ENCODE results near the gene AMY1A.
"Not testable (repeated sequence)": the region's sequence is repeated elsewhere in the genome, so short reads cannot be mapped to it uniquely, and the experiment has no call there.

DNA sequence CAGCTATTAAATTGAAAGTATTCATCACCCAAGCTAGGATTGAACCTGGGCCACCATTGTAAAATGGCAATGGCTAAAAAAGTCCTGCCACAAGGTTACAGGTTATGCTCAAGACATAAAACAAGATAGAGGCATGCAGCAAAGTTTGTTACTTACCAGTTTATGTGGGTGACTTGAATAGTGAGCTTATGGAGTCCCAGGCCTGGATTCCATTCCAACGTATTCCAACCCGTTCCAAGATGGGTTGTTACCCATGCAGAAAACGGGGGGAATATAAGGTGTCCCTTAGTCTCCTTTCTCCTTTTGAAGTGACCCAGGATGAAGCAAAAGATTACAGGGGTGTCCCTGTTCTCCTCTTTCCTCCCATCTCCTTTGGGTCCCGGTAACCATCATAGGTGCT lies 28.1 kb upstream of the AMY1A start:
- TF ChIP-seq, protein P1, sequence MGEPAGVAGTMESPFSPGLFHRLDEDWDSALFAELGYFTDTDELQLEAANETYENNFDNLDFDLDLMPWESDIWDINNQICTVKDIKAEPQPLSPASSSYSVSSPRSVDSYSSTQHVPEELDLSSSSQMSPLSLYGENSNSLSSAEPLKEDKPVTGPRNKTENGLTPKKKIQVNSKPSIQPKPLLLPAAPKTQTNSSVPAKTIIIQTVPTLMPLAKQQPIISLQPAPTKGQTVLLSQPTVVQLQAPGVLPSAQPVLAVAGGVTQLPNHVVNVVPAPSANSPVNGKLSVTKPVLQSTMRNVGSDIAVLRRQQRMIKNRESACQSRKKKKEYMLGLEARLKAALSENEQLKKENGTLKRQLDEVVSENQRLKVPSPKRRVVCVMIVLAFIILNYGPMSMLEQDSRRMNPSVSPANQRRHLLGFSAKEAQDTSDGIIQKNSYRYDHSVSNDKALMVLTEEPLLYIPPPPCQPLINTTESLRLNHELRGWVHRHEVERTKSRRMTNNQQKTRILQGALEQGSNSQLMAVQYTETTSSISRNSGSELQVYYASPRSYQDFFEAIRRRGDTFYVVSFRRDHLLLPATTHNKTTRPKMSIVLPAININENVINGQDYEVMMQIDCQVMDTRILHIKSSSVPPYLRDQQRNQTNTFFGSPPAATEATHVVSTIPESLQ (CRISPR knock-in tag; IDR thresholded peaks at IDR 0.05) = not testable (repeated sequence)
- TF ChIP-seq, protein P2, sequence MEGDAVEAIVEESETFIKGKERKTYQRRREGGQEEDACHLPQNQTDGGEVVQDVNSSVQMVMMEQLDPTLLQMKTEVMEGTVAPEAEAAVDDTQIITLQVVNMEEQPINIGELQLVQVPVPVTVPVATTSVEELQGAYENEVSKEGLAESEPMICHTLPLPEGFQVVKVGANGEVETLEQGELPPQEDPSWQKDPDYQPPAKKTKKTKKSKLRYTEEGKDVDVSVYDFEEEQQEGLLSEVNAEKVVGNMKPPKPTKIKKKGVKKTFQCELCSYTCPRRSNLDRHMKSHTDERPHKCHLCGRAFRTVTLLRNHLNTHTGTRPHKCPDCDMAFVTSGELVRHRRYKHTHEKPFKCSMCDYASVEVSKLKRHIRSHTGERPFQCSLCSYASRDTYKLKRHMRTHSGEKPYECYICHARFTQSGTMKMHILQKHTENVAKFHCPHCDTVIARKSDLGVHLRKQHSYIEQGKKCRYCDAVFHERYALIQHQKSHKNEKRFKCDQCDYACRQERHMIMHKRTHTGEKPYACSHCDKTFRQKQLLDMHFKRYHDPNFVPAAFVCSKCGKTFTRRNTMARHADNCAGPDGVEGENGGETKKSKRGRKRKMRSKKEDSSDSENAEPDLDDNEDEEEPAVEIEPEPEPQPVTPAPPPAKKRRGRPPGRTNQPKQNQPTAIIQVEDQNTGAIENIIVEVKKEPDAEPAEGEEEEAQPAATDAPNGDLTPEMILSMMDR (IDR thresholded peaks at IDR 0.05) = not testable (repeated sequence)
- TF ChIP-seq RORB (CRISPR knock-in tag; IDR thresholded peaks at IDR 0.05); ZNF532 (CRISPR knock-in tag; IDR thresholded peaks at IDR 0.05; ENCODE audit: borderline replicate concordance); CREM (CRISPR knock-in tag; IDR thresholded peaks at IDR 0.05); ZNF416 (CRISPR knock-in tag; IDR thresholded peaks at IDR 0.05); TP53 (CRISPR knock-in tag; IDR thresholded peaks at IDR 0.05); ZBTB43 (CRISPR knock-in tag; IDR thresholded peaks at IDR 0.05): not testable (repeated sequence)
- TF ChIP-seq, protein P3, sequence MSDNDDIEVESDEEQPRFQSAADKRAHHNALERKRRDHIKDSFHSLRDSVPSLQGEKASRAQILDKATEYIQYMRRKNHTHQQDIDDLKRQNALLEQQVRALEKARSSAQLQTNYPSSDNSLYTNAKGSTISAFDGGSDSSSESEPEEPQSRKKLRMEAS (CRISPR knock-in tag; IDR thresholded peaks at IDR 0.05) = not testable (repeated sequence)
- TF ChIP-seq, protein P4, sequence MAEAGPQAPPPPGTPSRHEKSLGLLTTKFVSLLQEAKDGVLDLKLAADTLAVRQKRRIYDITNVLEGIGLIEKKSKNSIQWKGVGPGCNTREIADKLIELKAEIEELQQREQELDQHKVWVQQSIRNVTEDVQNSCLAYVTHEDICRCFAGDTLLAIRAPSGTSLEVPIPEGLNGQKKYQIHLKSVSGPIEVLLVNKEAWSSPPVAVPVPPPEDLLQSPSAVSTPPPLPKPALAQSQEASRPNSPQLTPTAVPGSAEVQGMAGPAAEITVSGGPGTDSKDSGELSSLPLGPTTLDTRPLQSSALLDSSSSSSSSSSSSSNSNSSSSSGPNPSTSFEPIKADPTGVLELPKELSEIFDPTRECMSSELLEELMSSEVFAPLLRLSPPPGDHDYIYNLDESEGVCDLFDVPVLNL (CRISPR knock-in tag; IDR thresholded peaks at IDR 0.05; ENCODE audit: borderline replicate concordance, low read depth) = not testable (repeated sequence)
- TF ChIP-seq, protein P5, sequence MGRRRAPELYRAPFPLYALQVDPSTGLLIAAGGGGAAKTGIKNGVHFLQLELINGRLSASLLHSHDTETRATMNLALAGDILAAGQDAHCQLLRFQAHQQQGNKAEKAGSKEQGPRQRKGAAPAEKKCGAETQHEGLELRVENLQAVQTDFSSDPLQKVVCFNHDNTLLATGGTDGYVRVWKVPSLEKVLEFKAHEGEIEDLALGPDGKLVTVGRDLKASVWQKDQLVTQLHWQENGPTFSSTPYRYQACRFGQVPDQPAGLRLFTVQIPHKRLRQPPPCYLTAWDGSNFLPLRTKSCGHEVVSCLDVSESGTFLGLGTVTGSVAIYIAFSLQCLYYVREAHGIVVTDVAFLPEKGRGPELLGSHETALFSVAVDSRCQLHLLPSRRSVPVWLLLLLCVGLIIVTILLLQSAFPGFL (CRISPR knock-in tag; IDR thresholded peaks at IDR 0.05; ENCODE audit: borderline replicate concordance) = not testable (repeated sequence)

Measured in WTC11 (cell line).